SK-N-SH (cell line): ENCODE data around the gene ADORA2A. TPM values are rescaled to one million over a fixed set of nuclear protein-coding genes. Genes with fewer than 3 reads are reported as not detected.

Experiments
- CTCF ChIA-PET: fragments of 300-600, 350-600 bp; formaldehyde crosslinking; extraction: SDS; loops from one replicate; lab custom pipeline; 2021; lab: Yijun Ruan, JAX
- POLR2A ChIA-PET: fragments of 350-600 bp; sonication (Branson Sonifier 250); formaldehyde crosslinking; extraction: SDS; loops from one replicate; lab custom pipeline; 2020; ENCODE audit warnings: antibody characterized with exemption, inconsistent platforms; lab: Yijun Ruan, JAX
- DNase-seq: peaks from one replicate; pipeline ENCODE4 v3.0.0; 2012
- H2AFZ ChIP-seq: fragments of 200-600 bp; sonication (generic); 2 replicates; pipeline ENCODE4 v1.8.1; 2016; ENCODE audit warnings: antibody characterized with exemption, mild to moderate bottlenecking, low read depth
- H3F3A ChIP-seq: fragments of 200-600 bp; sonication (generic); replicated peaks from 2 replicates; pipeline ENCODE3; 2016; ENCODE audit warnings: antibody characterized with exemption, mild to moderate bottlenecking; ENCODE audit not compliant: insufficient read depth
- H3K27ac ChIP-seq, 2 experiments: fragments of 200-500 bp in 1 of 2; fragments of 200-600 bp in 1 of 2; sonication (Bioruptor generic) in 1 of 2; sonication (generic), shearing (Covaris generic) in 1 of 2; 2 replicates each; pipeline versions ENCODE4 v1.5.1 to v1.6.1; 2014 to 2016; ENCODE audit warnings: low read depth in 2 of 2, inconsistent platforms in 1 of 2, low read length in 1 of 2, mild to moderate bottlenecking in 1 of 2, mixed read lengths in 1 of 2
- H3K27me3 ChIP-seq: fragments of 200-600 bp; sonication (generic), shearing (Covaris generic); 2 replicates; pipeline ENCODE4 v1.6.1; 2016; ENCODE audit warnings: mixed run types; ENCODE audit not compliant: insufficient read depth
- H3K36me3 ChIP-seq, 2 experiments: fragments of 200-500 bp in 1 of 2; fragments of 200-600 bp in 1 of 2; sonication (Bioruptor generic) in 1 of 2; sonication (generic) in 1 of 2; replicated peaks in 1 of 2; 2 replicates each; pipeline versions ENCODE3 to v1.5.1; 2014 to 2016; ENCODE audit warnings: low read length in 1 of 2, mild to moderate bottlenecking in 1 of 2; ENCODE audit not compliant: insufficient read depth in 2 of 2, control insufficient read depth in 1 of 2
- H3K4me1 ChIP-seq, 2 experiments: fragments of 200-500 bp in 1 of 2; fragments of 200-600 bp in 1 of 2; sonication (Bioruptor generic) in 1 of 2; sonication (generic), shearing (Covaris generic) in 1 of 2; 2 replicates each; pipeline versions ENCODE4 v1.5.1 to v1.6.1; 2014 to 2016; ENCODE audit warnings: low read depth in 1 of 2, low read length in 1 of 2, mixed run types in 1 of 2; ENCODE audit not compliant: insufficient read depth in 2 of 2, control insufficient read depth in 1 of 2
- H3K4me2 ChIP-seq: fragments of 200-600 bp; sonication (generic), shearing (Covaris generic); 2 replicates; pipeline ENCODE4 v1.6.1; 2017; ENCODE audit warnings: mixed run types
- H3K4me3 ChIP-seq, 2 experiments: fragments of 200-500 bp in 1 of 2; fragments of 200-600 bp in 1 of 2; sonication (Bioruptor generic) in 1 of 2; sonication (generic), shearing (Covaris generic) in 1 of 2; 2 replicates each; pipeline versions ENCODE4 v1.5.1 to v1.8.1; 2014 to 2016; ENCODE audit warnings: low read depth in 2 of 2, inconsistent platforms in 1 of 2, low read length in 1 of 2, mild to moderate bottlenecking in 1 of 2, mixed read lengths in 1 of 2, moderate library complexity in 1 of 2
- H3K79me2 ChIP-seq: fragments of 200-600 bp; sonication (generic); 2 replicates; pipeline ENCODE4 v1.8.1; 2017; ENCODE audit warnings: mild to moderate bottlenecking; ENCODE audit not compliant: insufficient read depth
- H3K9ac ChIP-seq: fragments of 200-600 bp; sonication (generic); 2 replicates; pipeline ENCODE4 v1.6.1; 2017; ENCODE audit warnings: mixed run types
- H3K9me2 ChIP-seq: fragments of 200-600 bp; sonication (generic); 2 replicates; pipeline ENCODE4 v1.6.1; 2017; ENCODE audit warnings: mixed run types
- H3K9me3 ChIP-seq: fragments of 200-600 bp; sonication (generic); 2 replicates; pipeline ENCODE4 v1.6.1; 2017; ENCODE audit warnings: mixed run types, mild to moderate bottlenecking, moderate library complexity
- H4K20me1 ChIP-seq: fragments of 200-600 bp; sonication (generic); 2 replicates; pipeline ENCODE4 v1.6.1; 2017; ENCODE audit warnings: mild to moderate bottlenecking, mixed run types; ENCODE audit not compliant: insufficient read depth
- CHD2 ChIP-seq: fragments of 150-350 bp; IDR thresholded peaks from 2 replicates; pipeline ENCODE4 v1.6.1; 2018; ENCODE audit warnings: low read length; ENCODE audit not compliant: partially characterized antibody
- CTCF ChIP-seq: fragments of 200-600 bp; sonication (generic); IDR thresholded peaks from 2 replicates; pipeline ENCODE4 v1.6.1; 2017; ENCODE audit warnings: antibody characterized with exemption, mild to moderate bottlenecking, moderate library complexity
- ELF1 ChIP-seq: IDR thresholded peaks from 2 replicates; pipeline ENCODE4 v1.4.0; 2012
- EP300 ChIP-seq, 2 experiments: IDR thresholded peaks; 2 replicates each; pipeline versions ENCODE4 v1.4.0 to v1.6.1; 2012; ENCODE audit warnings: borderline replicate concordance in 1 of 2, low read depth in 1 of 2, low read length in 1 of 2
- EZH2phosphoT487 ChIP-seq: fragments of 200-600 bp; sonication (generic); IDR thresholded peaks from 2 replicates; pipeline ENCODE4 v1.6.1; 2017; ENCODE audit warnings: low read depth, mixed run types, mild to moderate bottlenecking, antibody characterized with exemption, moderate library complexity, borderline replicate concordance
- FOSL2 ChIP-seq: IDR thresholded peaks from 2 replicates; pipeline ENCODE4 v1.4.0; 2012; ENCODE audit warnings: low read depth, mild to moderate bottlenecking, moderate library complexity, borderline replicate concordance
- GABPA ChIP-seq: IDR thresholded peaks from 2 replicates; pipeline ENCODE4 v1.4.0; 2012; ENCODE audit warnings: low read depth, mild to moderate bottlenecking
- IRF3 ChIP-seq: fragments of 150-350 bp; IDR thresholded peaks from 2 replicates; pipeline ENCODE4 v1.6.1; 2016; ENCODE audit warnings: mild to moderate bottlenecking, low read depth, low read length
- JUND ChIP-seq: IDR thresholded peaks from 2 replicates; pipeline ENCODE4 v1.4.0; 2012
- MEF2A ChIP-seq: IDR thresholded peaks from 2 replicates; pipeline ENCODE4 v1.4.0; 2012; ENCODE audit warnings: low read depth, borderline replicate concordance
- NFIC ChIP-seq: IDR thresholded peaks from 2 replicates; pipeline ENCODE4 v1.4.0; 2012; ENCODE audit warnings: borderline replicate concordance
- PBX3 ChIP-seq: IDR thresholded peaks from 2 replicates; pipeline ENCODE4; 2012
- POLR2AphosphoS5 ChIP-seq: IDR thresholded peaks from 2 replicates; pipeline ENCODE4 v1.6.1; 2012; ENCODE audit warnings: low read depth, low read length
- RAD21 ChIP-seq: IDR thresholded peaks from 2 replicates; pipeline ENCODE4 v1.6.1; 2012; ENCODE audit warnings: mild to moderate bottlenecking, low read length
- RCOR1 ChIP-seq: fragments of 150-350 bp; IDR thresholded peaks from 2 replicates; pipeline ENCODE4 v1.6.1; 2017; ENCODE audit warnings: antibody characterized with exemption, low read length
- REST ChIP-seq: IDR thresholded peaks from 2 replicates; pipeline ENCODE4 v1.6.1; 2012; ENCODE audit warnings: mild to moderate bottlenecking, low read depth, low read length, moderate library complexity
- SMC3 ChIP-seq: IDR thresholded peaks from 2 replicates; pipeline ENCODE4 v1.6.1; 2012; ENCODE audit warnings: low read depth, low read length, improper control_type of control experiment
- TAF1 ChIP-seq: IDR thresholded peaks from 2 replicates; pipeline ENCODE4 v1.6.1; 2012; ENCODE audit warnings: low read depth, mild to moderate bottlenecking, low read length, moderate library complexity, borderline replicate concordance
- YY1 ChIP-seq: IDR thresholded peaks from 2 replicates; pipeline ENCODE4 v1.4.0; 2012; ENCODE audit warnings: low read depth, mild to moderate bottlenecking
- ZBTB33 ChIP-seq: IDR thresholded peaks from 2 replicates; pipeline ENCODE4 v1.4.0; 2012; ENCODE audit warnings: low read depth, borderline replicate concordance
- WGBS: methylation state at CpG from one replicate; pipeline ENCODE4 v1.1.6; 2017; ENCODE audit warnings: low lambda C conversion rate; 5-methylcytosine and 5-hydroxymethylcytosine counted together
- polyA plus RNA-seq, 3 experiments: library from polyadenylated mRNA; depleted of rRNA; stranded (reverse); fragments of >200 nt; gene quantifications; 2 replicates each; pipeline ENCODE4 v1.2.3, GENCODE V29; 2012

The ADORA2A gene
- polyA plus RNA-seq, 1 of the 3 experiments (the other 2 are of a cell fraction): 9.3 TPM

GRCh38 chr22:24391836-24392217 lies 35.6 kb upstream of the ADORA2A start:
- peak overlapping the region; percentile 62 to 99 for H3K27ac ChIP-seq
- POLR2A ChIA-PET: interaction anchor here (0.8 to 3.8 kb wide), 4 partner anchors 11 to 130 kb away, joined by 3 to 25 read pairs (median 16); no protein-coding TSS in a partner anchor
- 25% methylated on average over 3 of the region's 3 CpGs for WGBS
- H3K9me2 ChIP-seq: no peaks in the 10 kb centered on the region
- H3K4me2 ChIP-seq: peak overlapping the region; percentile 12
- TF ChIP-seq MEF2A (no peak), IRF3 (no peak), REST (peak; percentile 74; the same call in 1 of the 2 replicates), NFIC (no peak), FOSL2 (0 out of 2 replicates have a peak, but pooled peaks have one; percentile 3), RCOR1 (no peak), TAF1 (no peak), ZBTB33 (no peak), EZH2phosphoT487 (no peak), SMC3 (no peak), YY1 (no peak), POLR2AphosphoS5 (no peak), GABPA (no peak), CTCF (no peak), PBX3 (0 out of 2 replicates have a peak, but pooled peaks have one; percentile 26), CHD2 (no peak), ELF1 (no peak), RAD21 (no peak), EP300 (IDR thresholded peaks at IDR 0.05; ENCODE audit: borderline replicate concordance in 1 of 2, low read depth in 1 of 2, low read length in 1 of 2) (no peak), JUND (no peak)
- H3F3A ChIP-seq: peaks cover 15% of the 10 kb centered on the region
- no peak overlapping the region for H3K9ac ChIP-seq
- H3K4me3 ChIP-seq: no peak overlapping the region
- H3K79me2 ChIP-seq: peaks cover 37% of the 10 kb centered on the region
- peak; percentile 50 for DNase-seq
- H3K27me3 ChIP-seq: no peaks in the 10 kb centered on the region
- peaks cover 12 to 28% of the 10 kb centered on the region in 2 experiments for H3K36me3 ChIP-seq
- H3K4me1 ChIP-seq: peaks cover 17 to 49% of the 10 kb centered on the region in 2 experiments
- H4K20me1 ChIP-seq: no peaks in the 10 kb centered on the region
- H3K9me3 ChIP-seq: no peaks in the 10 kb centered on the region
- CTCF ChIA-PET: interaction anchor here (1.0 to 3.0 kb wide), 8 partner anchors 9 to 202 kb away, joined by 3 to 24 read pairs (median 7); no protein-coding TSS in a partner anchor
- H2AFZ ChIP-seq: no peak overlapping the region
